ENCODE results near the gene SLCO2A1. TPM values are rescaled to one million over a fixed set of nuclear protein-coding genes. Genes with fewer than 3 reads are reported as not detected.

The SLCO2A1 gene
- total RNA-seq, 2 donors from 2014 or later, result 7.0 to 17.5 TPM

- no peaks in the 10 kb centered on the region for H3K9me3 ChIP-seq
- WGBS, 2 donors, result 55 to 62% methylated on average over 2 of the region's 2 CpGs
- H3K4me1 ChIP-seq, result no peaks in the 10 kb centered on the region
- no peaks in the 10 kb centered on the region for H3K36me3 ChIP-seq (replicated peaks in 1 of 2; ENCODE audit: insufficient read depth in 1 of 2, low read depth in 2 of 2)
- H3K27me3 ChIP-seq, result no peaks in the 10 kb centered on the region
- TF ChIP-seq POLR2A (IDR thresholded peaks at IDR 0.05) (no peak), CTCF (IDR thresholded peaks at IDR 0.05) (no peak)
- H3K4me3 ChIP-seq, result no peak overlapping the region
- no peak for ATAC-seq
- DNase-seq, result no peak
- intact Hi-C loops (cut with DNase I), result no loop called here
- no peak overlapping the region for H3K27ac ChIP-seq
Measured at GRCh38 chr3:133910422-133910821, 119.3 kb downstream of the SLCO2A1 start.

GRCh38 chr3:133905376-133905775 lies 124.3 kb downstream of the SLCO2A1 start:
- Histone ChIP-seq H3K4me3 (no peak overlapping the region), H3K27ac (no peak overlapping the region), H3K9me3 (no peaks in the 10 kb centered on the region), H3K27me3 (no peaks in the 10 kb centered on the region), H3K4me1 (no peaks in the 10 kb centered on the region), H3K36me3 (replicated peaks in 1 of 2; ENCODE audit: insufficient read depth in 1 of 2, low read depth in 2 of 2) (no peaks in the 10 kb centered on the region)
- ATAC-seq, result no peak
- WGBS, 2 donors, result 63 to 69% methylated on average over 3 of the region's 3 CpGs
- TF ChIP-seq CTCF (IDR thresholded peaks at IDR 0.05) (no peak), POLR2A (IDR thresholded peaks at IDR 0.05) (no peak)
- intact Hi-C loops (cut with DNase I), result no loop called here
- DNase-seq, result no peak

DNA sequence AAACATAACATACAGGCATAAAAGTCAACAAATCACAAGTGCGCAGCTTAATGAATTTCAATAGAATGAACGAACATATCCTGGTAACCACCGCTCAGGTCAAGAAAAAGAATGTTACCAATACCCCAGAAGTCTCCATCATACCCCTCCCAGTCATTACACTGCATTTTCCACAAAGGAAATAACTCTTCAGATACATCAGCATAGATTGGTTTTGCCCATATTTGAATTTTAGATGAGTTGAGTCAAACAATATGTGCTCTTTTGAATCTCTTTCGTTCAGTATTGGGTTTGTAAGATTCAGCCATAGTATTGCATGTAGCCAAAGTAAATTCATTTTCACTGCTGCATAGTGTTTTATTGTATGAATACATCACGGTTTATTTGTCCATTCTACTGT lies 127.9 kb downstream of the SLCO2A1 start:
- intact Hi-C loops (cut with DNase I), result no loop called here
- H3K4me3 ChIP-seq, result no peak overlapping the region
- DNase-seq (no peak), ATAC-seq (no peak)
- H3K27me3 ChIP-seq, result no peaks in the 10 kb centered on the region
- 82 to 86% methylated on average over 5 of the region's 5 CpGs for WGBS, 2 donors
- H3K9me3 ChIP-seq, result no peaks in the 10 kb centered on the region
- H3K4me1 ChIP-seq, result no peaks in the 10 kb centered on the region
- no peak for TF ChIP-seq POLR2A (IDR thresholded peaks at IDR 0.05)
- no peak for TF ChIP-seq CTCF (IDR thresholded peaks at IDR 0.05)
- H3K27ac ChIP-seq, result no peak overlapping the region
- H3K36me3 ChIP-seq (replicated peaks in 1 of 2; ENCODE audit: insufficient read depth in 1 of 2, low read depth in 2 of 2), result no peaks in the 10 kb centered on the region

GRCh38 chr3:133901083-133901482 lies 128.6 kb downstream of the SLCO2A1 start:
- 80 to 92% methylated on average over 1 of the region's 1 CpG for WGBS, 2 donors
- H3K27me3 ChIP-seq, result no peaks in the 10 kb centered on the region
- DNase-seq, result no peak
- H3K36me3 ChIP-seq (replicated peaks in 1 of 2; ENCODE audit: insufficient read depth in 1 of 2, low read depth in 2 of 2), result no peaks in the 10 kb centered on the region
- H3K9me3 ChIP-seq, result no peaks in the 10 kb centered on the region
- intact Hi-C loops (cut with DNase I), result no loop called here
- ATAC-seq, result no peak
- TF ChIP-seq POLR2A (IDR thresholded peaks at IDR 0.05) (no peak), CTCF (IDR thresholded peaks at IDR 0.05) (peak in 2 of 7 experiments; percentile 10 to 27)
- peaks cover 4% of the 10 kb centered on the region for H3K4me1 ChIP-seq
- no peak overlapping the region for H3K27ac ChIP-seq
- no peak overlapping the region for H3K4me3 ChIP-seq

DNA sequence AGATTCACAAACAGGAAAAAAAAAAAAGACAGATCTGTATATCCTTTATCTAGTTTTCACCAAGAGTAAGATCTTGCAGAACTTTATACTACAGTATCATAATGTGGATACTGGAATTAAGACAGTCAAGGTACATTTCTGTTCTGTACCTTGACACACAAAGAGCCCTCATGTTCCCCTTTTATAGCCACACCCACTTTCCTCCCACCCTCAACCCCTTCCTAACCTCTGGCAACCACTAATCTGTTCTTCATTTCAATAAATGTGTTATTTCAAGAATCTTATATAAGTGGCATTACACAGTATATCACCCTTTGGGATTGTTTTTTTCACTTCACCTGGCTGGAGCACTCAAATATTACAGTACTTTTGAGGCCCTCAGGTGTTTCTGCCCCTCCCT lies 130.4 kb downstream of the SLCO2A1 start:
- ATAC-seq, result no peak
- Histone ChIP-seq H3K9me3 (no peaks in the 10 kb centered on the region), H3K36me3 (replicated peaks in 1 of 2; ENCODE audit: insufficient read depth in 1 of 2, low read depth in 2 of 2) (no peaks in the 10 kb centered on the region), H3K27me3 (no peaks in the 10 kb centered on the region), H3K4me3 (no peak overlapping the region), H3K27ac (no peak overlapping the region), H3K4me1 (peaks cover 12% of the 10 kb centered on the region)
- TF ChIP-seq CTCF (IDR thresholded peaks at IDR 0.05) (no peak), POLR2A (IDR thresholded peaks at IDR 0.05) (no peak)
- DNase-seq, result no peak
- intact Hi-C loops (cut with DNase I), result no loop called here

Measured in body of pancreas (tissue), 4 donors.